Measurements from ENCODE around the gene TBX1.

The TBX1 gene

GRCh38 chr22:19741053-19741452 lies 19.5 kb upstream of the TBX1 start:
- Histone ChIP-seq H3K9ac (no peak overlapping the region), H3K4me2 (ENCODE audit: low read length) (no peak overlapping the region), H3K27me3 (ENCODE audit: control insufficient read depth, insufficient read depth, low read length) (no peaks in the 10 kb centered on the region), H3K27ac (no peak overlapping the region), H2AFZ (no peak overlapping the region), H3K4me3 (ENCODE audit: low read depth, low read length) (no peak overlapping the region), H3K36me3 (ENCODE audit: control insufficient read depth, insufficient read depth, low read length) (no peaks in the 10 kb centered on the region), H3K9me3 (ENCODE audit: control insufficient read depth, low read length) (no peaks in the 10 kb centered on the region), H3K79me2 (no peaks in the 10 kb centered on the region), H3K4me1 (no peaks in the 10 kb centered on the region)
- TF ChIP-seq CTCF (IDR thresholded peaks at IDR 0.05): no peak

- H3K4me3 ChIP-seq (ENCODE audit: low read depth, low read length): no peak overlapping the region
- H3K9me3 ChIP-seq (ENCODE audit: control insufficient read depth, low read length): no peaks in the 10 kb centered on the region
- H3K36me3 ChIP-seq (ENCODE audit: control insufficient read depth, insufficient read depth, low read length): no peaks in the 10 kb centered on the region
- H3K79me2 ChIP-seq: no peaks in the 10 kb centered on the region
- no peaks in the 10 kb centered on the region for H3K27me3 ChIP-seq (ENCODE audit: control insufficient read depth, insufficient read depth, low read length)
- no peak overlapping the region for H3K9ac ChIP-seq
- no peak overlapping the region for H2AFZ ChIP-seq
- H3K27ac ChIP-seq: no peak overlapping the region
- TF ChIP-seq CTCF (IDR thresholded peaks at IDR 0.05): no peak
- H3K4me2 ChIP-seq (ENCODE audit: low read length): no peak overlapping the region
- no peaks in the 10 kb centered on the region for H3K4me1 ChIP-seq
Observed at GRCh38 chr22:19742160-19743066, 18.2 kb upstream of the TBX1 start.

- Histone ChIP-seq H2AFZ (no peak overlapping the region), H3K9me3 (ENCODE audit: control insufficient read depth, low read length) (no peaks in the 10 kb centered on the region), H3K36me3 (ENCODE audit: control insufficient read depth, insufficient read depth, low read length) (no peaks in the 10 kb centered on the region), H3K79me2 (no peaks in the 10 kb centered on the region), H3K4me2 (ENCODE audit: low read length) (no peak overlapping the region), H3K9ac (no peak overlapping the region), H3K27ac (no peak overlapping the region), H3K4me1 (no peaks in the 10 kb centered on the region), H3K27me3 (ENCODE audit: control insufficient read depth, insufficient read depth, low read length) (no peaks in the 10 kb centered on the region), H3K4me3 (ENCODE audit: low read depth, low read length) (no peak overlapping the region)
- no peak for TF ChIP-seq CTCF (IDR thresholded peaks at IDR 0.05)
Observed at GRCh38 chr22:19743081-19743480, 17.5 kb upstream of the TBX1 start.

GRCh38 chr22:19743651-19744050 lies 16.9 kb upstream of the TBX1 start:
- H3K27ac ChIP-seq: no peak overlapping the region
- no peaks in the 10 kb centered on the region for H3K36me3 ChIP-seq (ENCODE audit: control insufficient read depth, insufficient read depth, low read length)
- no peak overlapping the region for H3K4me2 ChIP-seq (ENCODE audit: low read length)
- H3K79me2 ChIP-seq: no peaks in the 10 kb centered on the region
- H3K27me3 ChIP-seq (ENCODE audit: control insufficient read depth, insufficient read depth, low read length): no peaks in the 10 kb centered on the region
- no peak for TF ChIP-seq CTCF (IDR thresholded peaks at IDR 0.05)
- no peak overlapping the region for H3K9ac ChIP-seq
- no peak overlapping the region for H2AFZ ChIP-seq
- no peaks in the 10 kb centered on the region for H3K9me3 ChIP-seq (ENCODE audit: control insufficient read depth, low read length)
- no peak overlapping the region for H3K4me3 ChIP-seq (ENCODE audit: low read depth, low read length)
- no peaks in the 10 kb centered on the region for H3K4me1 ChIP-seq

Data from parathyroid adenoma (tissue), 2 donors.